ENCODE results near the gene KRTAP27-1.

Gene KRTAP27-1, protein sequence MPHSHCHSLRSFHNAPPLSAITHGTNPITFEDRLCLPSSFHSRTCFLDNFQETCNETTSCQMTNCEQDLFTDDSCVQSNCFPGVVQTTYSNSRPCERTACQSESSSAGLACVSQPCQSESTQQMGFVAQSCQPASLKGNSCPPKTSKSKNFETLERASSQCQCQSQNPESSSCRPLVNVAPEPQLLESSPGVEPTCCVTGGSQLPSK

DNA sequence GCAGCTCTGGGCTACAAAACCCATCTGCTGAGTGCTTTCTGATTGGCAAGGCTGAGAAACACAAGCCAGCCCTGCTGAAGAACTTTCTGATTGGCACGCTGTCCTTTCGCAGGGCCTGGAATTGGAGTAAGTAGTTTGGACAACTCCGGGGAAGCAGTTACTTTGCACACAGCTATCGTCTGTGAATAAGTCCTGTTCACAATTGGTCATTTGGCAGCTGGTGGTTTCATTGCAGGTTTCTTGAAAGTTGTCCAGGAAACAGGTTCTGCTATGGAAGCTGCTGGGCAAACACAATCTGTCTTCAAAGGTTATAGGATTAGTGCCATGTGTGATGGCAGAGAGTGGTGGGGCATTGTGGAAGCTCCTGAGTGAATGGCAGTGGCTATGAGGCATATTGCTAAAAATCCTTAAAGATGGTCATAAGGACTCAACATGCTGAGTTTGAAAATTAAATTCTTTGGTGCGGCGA, at the start of gene KRTAP27-1:
Gene KRTAP27-1, minus strand, starts transcription at position 419 of the 469 bp plus-strand sequence. Its CDS starts 26 bp downstream, at position 393.
- no peak for DNase-seq (ENCODE audit: low read depth in 2 of 2)

DNA sequence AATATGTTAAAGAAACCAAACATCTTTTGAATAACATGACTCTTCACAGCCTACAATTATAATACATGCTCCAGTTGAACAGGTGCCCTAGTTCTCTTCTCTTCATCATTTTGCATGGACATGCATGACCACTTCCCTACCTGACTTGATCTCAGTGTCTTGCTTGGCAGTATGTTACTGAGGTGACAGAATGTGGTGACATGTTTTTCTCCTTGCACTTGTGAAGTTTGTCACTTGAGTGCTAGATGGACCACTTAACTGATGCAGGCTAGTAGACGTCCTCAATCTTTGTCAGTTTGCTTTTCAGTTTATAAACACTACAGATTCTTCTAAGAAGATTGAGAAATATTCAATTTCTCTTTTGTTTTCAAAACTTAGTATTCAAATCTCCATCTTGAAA, 44.7 kb upstream of the KRTAP27-1 start:
- no peak for DNase-seq (ENCODE audit: low read depth in 2 of 2)

GRCh38 chr21:30372139-30372770, 34.8 kb upstream of the KRTAP27-1 start, which contains the start of gene KRTAP13-2:
Gene KRTAP13-2 (minus strand): TSS chr21:30372271. CDS start chr21:30372213, 58 bp downstream.
- no peak for DNase-seq (ENCODE audit: low read depth in 2 of 2)

- no peak for DNase-seq (ENCODE audit: low read depth in 2 of 2)
These were observed 18.4 kb upstream of the KRTAP27-1 start for GRCh38 chr21:30355906-30356305.

DNA sequence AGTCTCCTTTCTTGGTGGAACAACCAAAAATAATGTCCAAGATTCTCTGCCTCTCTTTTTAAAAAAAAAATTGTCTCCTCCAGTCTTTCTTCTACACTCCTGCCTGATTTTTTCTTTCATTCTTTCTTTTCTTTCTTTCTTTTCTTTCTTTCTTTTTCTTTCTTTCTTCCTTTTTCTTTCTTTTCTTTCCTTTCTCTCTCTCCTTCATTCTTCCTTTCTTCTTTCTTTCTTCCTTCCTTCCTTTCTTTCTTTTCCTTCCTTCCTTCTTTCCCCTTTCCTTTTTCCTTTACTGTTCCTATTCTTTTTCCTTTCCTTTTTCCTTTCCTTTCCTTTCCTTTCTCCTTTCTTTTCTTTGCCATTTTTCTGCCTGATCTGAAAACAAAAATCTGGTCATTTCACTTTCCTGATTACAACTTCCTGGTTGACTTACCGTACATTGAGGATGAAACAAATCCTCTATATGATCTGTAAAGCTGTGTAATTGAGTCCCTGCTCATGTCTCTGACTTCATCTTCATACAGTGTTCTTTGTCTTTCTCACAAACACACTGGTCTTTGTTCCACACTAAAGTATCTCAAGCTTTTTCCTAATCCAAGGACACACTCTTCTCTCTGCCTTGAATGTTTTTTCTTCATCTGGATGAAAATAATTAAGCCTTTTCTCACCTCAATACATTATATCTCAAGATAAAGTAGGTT, 17.0 kb upstream of the KRTAP27-1 start:
- no peak for DNase-seq (ENCODE audit: low read depth in 2 of 2)

DNA sequence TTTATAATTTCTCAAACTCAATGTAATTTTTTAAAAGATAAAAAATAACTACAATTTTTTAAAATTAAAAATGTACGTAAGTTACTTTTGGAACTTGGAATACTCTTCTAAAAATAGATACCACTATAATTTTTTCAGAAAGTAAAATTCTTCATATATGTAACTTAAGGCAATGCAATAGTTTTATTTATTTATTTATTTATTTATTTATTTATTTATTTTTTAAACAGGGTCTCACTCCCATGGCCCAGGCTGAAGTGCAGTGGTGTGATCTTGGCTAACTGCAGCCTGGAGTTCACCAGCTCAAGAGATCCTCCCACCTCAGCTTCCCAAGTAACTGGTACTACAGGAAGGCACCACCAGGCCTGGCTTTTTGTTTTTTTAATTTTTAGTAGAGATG, 14.0 kb upstream of the KRTAP27-1 start:
- no peak for DNase-seq (ENCODE audit: low read depth in 2 of 2)

GRCh38 chr21:30349572-30349971, 12.1 kb upstream of the KRTAP27-1 start:
- DNase-seq (ENCODE audit: low read depth in 2 of 2), result no peak

DNA sequence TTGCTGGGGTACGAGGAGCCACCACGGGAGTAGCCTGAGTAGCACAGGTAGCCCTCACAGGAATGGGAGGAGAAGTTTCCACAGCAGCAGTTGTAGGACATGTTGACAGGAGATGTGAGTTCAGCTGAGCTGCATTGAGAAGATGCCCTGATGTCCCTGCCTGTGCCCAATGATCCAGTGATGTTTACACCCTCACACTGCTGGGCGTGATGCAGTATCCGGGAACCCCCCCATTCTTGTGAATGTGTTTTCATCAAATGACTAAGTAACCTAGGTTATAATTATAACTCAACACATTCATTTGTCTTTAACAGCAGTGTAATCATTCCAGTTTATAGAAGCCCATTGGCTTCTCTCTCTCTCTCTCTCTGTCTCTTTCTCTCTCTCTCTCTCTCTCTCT, 11.0 kb upstream of the KRTAP27-1 start, which contains the start of gene KRTAP23-1:
Gene KRTAP23-1, minus strand, starts transcription at position 101 of the 400 bp plus-strand sequence. Its CDS starts 0 bp downstream, at position 101.
- no peak for DNase-seq (ENCODE audit: low read depth in 2 of 2)

DNA sequence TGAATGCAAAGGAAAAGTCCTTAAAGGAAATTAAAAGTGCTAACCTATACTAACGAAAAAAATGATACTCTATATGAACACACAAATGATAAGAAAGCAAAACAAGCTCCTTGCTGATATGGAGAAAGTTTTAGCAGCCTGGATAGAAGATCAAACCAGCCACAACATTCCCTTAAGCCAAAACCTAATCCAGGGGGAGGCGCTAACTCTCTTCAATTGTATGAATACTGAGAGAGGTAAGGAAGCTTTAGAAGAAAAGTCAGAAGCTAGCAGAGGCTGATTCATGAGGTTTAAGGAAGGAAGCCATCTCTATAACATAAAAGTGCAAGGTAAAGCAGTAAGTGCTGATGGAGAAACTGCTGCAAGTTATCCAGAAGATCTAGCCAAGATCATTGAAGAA, 7.5 kb upstream of the KRTAP27-1 start:
- DNase-seq (ENCODE audit: low read depth in 2 of 2), result no peak

- DNase-seq (ENCODE audit: low read depth in 2 of 2), result no peak
These were observed 3.5 kb upstream of the KRTAP27-1 start for GRCh38 chr21:30340714-30341573.

DNA sequence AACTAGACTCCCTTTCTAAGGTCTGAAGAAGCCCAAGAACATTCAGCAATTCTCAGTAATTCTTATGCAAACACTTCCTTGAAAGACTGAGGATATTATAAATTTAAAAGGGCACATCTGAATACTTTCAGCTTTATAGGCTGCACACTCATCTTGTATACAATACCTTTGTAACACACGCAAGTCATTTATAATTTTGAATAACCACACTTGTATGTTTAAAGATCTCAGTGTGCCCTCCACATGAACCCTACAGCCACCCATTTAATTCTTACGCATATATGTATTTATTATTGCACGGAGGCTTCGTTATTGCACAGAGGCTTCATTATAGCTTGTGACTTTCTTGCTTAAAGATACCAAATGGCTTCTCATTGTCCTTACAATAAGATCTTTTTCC, 1.2 kb upstream of the KRTAP27-1 start:
- no peak for DNase-seq (ENCODE audit: low read depth in 2 of 2)

DNA sequence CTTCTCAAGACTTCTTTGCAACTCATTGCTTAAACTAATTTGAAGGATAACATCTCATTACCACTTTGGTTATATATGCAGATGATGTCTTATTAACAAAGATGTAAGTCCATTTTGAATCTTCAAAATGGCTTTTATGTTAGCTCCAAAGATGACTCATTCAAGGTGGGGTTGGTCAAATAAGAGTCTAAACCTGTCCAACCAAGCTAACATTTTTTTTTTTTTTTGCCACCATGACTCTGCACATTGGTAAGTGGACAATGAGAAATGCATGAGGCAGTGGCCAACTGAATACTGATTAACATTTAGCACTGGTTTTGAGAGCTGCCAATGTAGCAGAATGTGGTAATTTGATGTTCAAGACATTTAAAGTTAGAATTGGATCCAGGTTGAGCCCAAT, 278 bp upstream of the KRTAP27-1 start:
- no peak for DNase-seq (ENCODE audit: low read depth in 2 of 2)

DNA sequence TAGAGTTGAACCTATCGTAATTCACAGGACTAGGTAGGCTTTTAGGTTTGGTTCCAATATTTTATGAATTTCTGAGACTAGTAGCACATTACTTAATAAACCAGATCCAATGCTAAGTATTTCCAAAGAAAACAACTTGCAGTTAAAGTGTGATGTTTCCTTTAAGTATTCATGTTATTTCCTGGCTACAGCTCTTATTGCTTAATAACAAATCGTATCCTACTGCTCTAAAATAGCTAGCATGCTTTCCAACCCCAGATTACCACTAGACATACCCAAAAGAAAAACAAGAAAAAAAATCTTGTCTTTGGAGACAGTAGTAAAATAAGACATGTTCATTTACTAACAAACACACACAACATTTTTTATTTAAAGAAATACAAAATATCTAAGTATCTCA, 898 bp downstream of the KRTAP27-1 start:
- DNase-seq (ENCODE audit: low read depth in 2 of 2), result no peak

DNA sequence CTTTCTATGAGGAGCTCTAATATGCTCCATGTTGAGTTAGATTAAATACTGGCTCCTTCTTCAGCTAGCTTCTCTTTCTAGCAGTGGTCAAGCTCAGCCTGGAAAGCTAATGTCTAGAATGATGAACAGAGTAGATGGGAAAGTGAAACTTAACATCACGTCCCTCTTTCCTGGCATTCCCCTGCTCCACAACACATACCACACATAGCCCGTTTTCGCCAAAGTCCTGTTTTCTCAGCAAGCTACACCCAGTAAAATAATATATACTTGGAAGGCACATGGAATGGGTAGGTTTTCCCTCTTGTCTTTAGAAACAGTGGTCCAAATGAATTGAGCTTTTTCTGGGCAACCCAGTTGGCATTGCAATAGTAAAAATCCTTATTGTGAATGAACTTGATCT, 3.8 kb downstream of the KRTAP27-1 start:
- no peak for DNase-seq (ENCODE audit: low read depth in 2 of 2)

DNA sequence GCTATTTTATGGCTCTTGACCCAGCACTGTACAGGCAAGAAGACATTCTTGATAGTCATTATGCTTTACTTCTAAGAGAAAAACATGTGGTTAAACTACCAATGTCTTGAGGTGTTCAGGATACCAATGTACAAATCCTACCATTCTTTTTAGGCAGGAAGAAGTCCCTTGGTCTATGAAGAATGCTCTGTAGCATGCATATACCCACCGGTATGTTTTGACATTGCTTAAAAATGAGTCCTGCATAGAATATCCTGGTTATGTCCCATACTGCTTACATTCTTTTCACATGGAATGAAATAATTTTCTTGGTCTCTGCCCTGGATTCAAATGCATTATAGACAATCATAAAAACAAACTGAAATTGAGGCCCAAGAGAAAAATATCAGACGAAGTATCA, 4.8 kb downstream of the KRTAP27-1 start:
- DNase-seq (ENCODE audit: low read depth in 2 of 2), result no peak

GRCh38 chr21:30329203-30329875, 8.2 kb downstream of the KRTAP27-1 start:
- DNase-seq (ENCODE audit: low read depth in 2 of 2), result no peak

- DNase-seq (ENCODE audit: low read depth in 2 of 2), result no peak
These were observed 11.1 kb downstream of the KRTAP27-1 start for GRCh38 chr21:30326390-30326789.

GRCh38 chr21:30320215-30320614, 17.3 kb downstream of the KRTAP27-1 start, which contains the start of gene KRTAP26-1:
Gene KRTAP26-1 (minus strand): TSS chr21:30320315. CDS start chr21:30320035, 280 bp downstream.
- DNase-seq (ENCODE audit: low read depth in 2 of 2), result no peak

DNA sequence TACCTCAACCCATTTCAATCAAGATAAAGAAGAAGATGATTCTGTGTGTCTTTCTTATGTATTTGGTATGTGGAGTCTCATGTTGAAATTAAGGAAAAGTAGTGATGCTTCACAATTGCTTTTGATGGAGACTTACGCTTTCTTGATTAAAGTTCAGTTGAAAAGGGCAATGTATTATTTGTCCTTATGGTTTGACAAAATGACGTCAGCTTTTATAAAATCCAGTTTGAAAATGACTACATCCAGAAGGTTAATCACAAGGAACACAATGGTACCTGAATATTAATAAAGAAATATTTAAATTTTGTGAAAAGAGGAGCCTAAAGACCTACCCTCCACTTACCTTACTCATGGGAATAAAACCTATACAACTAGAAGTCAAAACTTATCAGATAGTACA, 21.8 kb downstream of the KRTAP27-1 start:
- no peak for DNase-seq (ENCODE audit: low read depth in 2 of 2)

GRCh38 chr21:30306884-30307283, 30.6 kb downstream of the KRTAP27-1 start:
- no peak for DNase-seq (ENCODE audit: low read depth in 2 of 2)

DNA sequence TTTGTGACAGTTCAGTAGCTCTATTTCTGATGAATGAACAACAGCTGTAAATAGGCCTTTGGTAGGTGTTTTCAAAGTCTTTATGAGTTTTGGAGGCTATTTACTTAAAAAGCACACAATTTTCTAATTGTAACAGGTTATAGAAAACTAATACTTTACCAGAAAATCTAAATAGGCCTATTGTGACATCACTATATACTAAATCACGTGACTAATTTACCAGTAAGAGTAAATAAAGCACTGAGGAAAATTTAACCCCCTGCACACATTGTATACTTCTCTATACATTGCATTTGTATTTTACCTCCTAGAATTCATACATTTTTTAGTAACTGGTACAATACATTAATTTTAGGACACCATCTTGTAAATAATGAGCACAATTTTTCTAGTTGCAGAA, 32.4 kb downstream of the KRTAP27-1 start:
- DNase-seq (ENCODE audit: low read depth in 2 of 2), result no peak

Measured in stimulated activated CD8-positive, alpha-beta memory T cell treated with anti-CD3 and anti-CD28 coated beads, Interleukin-15, amount 100 ng/mL, for 4 hours (primary cell).